CD4-positive, alpha-beta T cell treated with Interleukin-12 subunit alpha and Interleukin-12 subunit beta, for 1 hour (primary cell): ENCODE data around the gene SOBP.
"Not testable (repeated sequence)": the region's sequence is repeated elsewhere in the genome, so short reads cannot be mapped to it uniquely, and the experiment has no call there.

Experiments
- DNase-seq: peaks from one replicate; pipeline ENCODE4 v3.0.0-alpha.2; 2020

Gene SOBP, protein sequence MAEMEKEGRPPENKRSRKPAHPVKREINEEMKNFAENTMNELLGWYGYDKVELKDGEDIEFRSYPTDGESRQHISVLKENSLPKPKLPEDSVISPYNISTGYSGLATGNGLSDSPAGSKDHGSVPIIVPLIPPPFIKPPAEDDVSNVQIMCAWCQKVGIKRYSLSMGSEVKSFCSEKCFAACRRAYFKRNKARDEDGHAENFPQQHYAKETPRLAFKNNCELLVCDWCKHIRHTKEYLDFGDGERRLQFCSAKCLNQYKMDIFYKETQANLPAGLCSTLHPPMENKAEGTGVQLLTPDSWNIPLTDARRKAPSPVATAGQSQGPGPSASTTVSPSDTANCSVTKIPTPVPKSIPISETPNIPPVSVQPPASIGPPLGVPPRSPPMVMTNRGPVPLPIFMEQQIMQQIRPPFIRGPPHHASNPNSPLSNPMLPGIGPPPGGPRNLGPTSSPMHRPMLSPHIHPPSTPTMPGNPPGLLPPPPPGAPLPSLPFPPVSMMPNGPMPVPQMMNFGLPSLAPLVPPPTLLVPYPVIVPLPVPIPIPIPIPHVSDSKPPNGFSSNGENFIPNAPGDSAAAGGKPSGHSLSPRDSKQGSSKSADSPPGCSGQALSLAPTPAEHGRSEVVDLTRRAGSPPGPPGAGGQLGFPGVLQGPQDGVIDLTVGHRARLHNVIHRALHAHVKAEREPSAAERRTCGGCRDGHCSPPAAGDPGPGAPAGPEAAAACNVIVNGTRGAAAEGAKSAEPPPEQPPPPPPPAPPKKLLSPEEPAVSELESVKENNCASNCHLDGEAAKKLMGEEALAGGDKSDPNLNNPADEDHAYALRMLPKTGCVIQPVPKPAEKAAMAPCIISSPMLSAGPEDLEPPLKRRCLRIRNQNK

DNA sequence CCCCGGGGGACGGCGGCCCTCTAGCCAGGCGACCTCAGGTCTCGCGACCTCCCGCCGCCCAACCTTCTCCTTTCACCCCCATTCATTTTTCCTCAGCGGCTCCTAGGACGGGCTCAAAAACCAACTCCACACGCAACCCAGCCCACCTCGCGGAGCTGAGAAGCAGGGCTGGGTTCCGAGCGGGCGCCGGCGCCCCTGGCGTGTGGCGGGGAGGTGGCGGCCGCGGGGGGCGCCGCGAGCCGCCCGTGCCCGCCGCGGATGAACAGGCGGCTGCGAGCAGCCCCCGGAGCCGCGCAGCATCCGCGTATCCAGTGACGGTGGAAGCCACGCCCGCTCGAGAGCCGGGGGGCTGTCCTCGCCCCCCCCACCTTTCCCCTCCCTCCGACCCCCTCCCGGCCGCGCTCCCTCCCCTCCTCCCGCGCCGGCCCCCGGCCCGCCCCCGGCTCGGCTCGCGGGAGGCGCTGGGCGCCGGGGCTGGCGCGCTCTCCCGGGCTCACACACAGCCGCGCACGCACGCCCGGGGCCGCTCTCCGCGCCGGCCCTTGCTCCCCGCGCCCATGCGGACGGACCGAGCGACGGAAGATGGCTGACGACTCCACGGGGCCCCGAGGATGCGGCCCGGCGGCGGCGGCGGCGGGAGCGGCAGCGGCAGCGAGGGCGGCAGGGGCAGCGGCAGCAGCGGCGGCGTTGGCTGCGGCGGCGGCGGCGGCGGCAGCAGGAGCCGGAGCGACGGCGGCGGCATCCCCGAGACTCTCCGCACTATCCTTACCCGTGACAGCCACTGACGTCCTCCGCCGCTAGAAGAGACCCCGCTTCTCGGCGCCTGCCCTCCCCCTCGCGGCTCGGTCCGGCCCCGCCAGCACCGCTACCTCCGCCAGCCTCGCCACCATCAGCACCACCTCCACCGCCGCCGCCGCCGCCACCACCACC, at the start of gene SOBP:
SOBP (plus strand) TSS at position 482 of the 930 bp plus-strand sequence. CDS start 500 bp downstream, outside the sequence.
- DNase-seq: peak; percentile 41

DNA sequence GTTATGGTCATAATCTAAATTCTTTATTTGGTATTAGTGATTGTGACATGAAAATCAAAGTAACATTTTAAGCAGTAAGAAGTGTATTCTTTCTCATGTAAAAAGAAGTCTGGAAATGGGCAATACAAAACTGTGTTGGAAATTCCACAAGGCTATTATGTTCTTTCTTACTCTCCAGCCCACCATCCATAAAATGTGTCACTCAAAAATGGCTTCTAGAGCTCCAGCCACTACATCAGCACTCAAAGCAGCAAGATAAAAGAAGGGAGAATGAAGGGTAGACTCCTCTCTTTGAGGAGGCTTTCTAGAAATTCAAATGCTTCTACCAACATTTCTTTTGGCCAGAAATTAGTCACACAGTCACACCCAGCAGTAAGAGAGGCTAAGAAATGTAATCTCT, 49.0 kb upstream of the SOBP start:
- no peak for DNase-seq

DNA sequence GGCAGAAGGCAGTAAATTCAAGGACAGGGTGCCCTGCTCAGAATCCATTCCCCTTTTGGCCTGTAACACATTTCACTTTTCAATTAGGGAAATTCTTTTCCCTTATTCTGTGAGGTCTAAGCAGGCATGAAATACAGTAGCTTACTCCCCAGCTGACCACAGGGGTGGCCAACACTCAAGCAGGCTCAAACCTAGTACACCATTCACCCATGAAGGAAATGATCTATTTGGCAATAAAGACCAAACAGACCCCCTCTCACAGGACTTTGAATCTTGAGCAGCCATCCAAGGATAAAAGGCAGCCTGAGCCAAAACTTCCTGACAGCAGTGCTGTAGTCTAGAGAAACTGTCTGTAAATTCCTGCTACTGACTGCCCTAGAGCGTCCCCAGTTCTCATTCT, 48.2 kb upstream of the SOBP start:
- no peak for DNase-seq

DNA sequence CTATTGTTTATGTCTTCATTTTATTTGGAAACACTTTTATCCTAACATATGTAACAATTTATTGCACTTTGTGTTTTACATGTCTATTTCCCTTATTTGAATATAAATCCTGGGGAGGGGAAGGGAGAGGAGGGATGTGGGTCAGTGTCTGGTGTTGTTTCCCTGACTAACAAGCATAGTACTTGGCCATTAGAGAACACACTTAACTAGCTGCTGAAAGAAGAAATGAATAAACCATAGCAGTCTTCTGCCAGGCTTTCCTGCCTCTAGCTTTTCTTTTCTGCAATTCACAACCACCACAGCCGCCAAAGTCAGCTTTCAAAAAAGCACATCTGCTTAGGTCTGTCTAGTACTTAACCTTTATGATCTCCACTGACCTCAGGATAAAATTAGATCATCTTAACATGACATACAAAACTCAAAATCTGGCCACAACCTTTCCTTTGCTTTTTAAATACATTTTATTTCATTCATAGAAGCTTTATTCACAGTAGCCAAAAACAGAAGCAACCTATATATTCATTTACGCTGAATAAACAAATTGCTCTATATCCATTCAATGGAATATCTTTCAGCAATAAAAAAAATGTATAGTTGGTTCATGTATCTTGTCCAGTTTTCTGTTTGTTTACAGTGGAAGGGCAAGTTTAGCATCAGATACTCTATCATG, 46.8 kb upstream of the SOBP start:
- DNase-seq: no peak

DNA sequence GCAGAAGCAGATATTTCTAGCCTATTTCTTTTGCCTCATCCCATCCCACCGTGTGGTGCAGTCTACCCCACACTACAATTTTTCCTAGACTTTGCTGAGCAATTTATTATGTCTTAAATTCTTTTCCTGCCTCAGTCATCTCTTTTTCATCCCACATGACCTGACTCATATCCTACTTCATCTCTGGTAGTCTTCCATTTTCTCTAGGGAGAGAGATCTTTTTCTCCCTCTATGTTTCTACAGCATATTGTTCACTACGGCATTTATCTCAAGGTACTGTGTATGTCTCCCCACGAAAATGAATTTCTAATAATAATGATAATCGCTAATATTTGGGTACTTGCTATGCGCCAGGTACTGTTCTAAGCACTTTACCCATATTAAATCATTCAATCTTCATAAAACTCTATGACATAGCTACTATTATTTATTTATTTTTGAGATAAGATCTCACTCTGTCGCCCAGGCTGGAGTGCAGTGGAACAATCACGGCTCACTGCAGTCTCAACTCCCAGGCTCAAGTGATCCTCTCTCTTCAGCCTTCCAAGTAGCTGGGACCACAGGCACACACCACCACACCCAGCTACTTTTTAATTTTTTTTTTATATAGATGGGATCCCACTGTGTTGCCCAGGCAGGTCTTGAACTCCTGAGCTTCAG, 46.2 kb upstream of the SOBP start:
- DNase-seq: no peak

DNA sequence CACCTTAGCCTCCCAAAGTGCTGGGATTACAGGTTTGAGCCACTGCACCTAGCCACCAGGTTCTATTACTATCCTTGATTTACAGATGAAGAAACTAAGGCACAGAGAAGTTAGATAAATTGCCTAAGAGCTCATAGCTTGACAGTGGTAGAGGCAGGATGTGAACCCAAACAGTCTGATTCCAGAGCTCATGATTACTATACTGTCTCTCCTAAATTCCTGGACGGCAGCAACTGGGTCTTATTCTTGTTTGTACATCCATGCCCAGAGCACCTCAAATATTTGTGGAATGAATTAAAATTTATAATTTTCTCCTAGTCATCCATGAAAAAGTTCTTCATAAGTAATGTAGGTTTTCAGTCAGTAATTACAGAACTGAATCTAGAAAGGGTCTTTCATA, 45.6 kb upstream of the SOBP start:
- DNase-seq: no peak

DNA sequence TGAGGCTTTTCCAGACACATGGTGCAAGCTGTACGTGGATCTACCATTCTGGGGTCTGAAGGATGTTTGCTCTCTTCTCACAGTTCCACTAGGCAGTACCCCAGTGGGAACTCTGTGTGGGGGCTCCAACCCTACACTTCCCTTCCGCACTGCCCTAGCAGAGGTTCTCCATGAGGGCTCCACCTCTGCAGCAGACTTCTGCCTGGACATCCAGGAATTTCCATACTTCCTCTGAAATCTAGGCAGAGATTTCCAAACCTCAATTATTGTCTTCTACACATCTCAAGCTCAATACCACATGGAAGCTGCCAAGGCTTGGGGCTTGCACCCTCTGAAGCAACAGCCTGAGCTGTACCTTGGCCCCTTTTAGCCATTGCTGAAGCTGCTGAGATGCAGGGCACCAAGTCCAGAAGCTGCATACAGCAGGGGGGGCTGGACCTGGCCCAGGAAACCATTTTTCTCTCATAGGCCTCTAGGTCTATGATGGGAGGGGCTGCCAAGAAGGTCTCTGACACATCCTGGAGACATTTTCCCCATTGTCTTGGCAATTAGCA, 42.2 kb upstream of the SOBP start:
- DNase-seq: no peak

DNA sequence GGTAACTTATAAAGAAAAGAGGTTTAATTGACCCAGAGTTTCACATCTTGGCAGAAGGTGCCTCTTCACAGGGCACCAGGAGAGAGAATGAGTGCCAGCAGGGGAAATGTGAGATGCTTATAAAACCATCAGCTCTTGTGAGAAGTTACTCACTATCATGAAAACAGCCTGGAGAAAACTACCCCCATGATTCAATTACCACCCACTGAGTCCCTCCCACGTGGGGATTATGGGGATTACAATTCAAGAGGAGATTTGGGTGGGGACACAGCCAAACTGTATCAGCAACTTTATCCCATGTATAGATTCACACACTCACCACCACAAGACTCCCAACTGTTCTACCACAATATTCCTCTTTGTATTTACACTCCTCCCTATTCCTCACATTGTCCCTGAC, 41.1 kb upstream of the SOBP start:
- no peak for DNase-seq

DNA sequence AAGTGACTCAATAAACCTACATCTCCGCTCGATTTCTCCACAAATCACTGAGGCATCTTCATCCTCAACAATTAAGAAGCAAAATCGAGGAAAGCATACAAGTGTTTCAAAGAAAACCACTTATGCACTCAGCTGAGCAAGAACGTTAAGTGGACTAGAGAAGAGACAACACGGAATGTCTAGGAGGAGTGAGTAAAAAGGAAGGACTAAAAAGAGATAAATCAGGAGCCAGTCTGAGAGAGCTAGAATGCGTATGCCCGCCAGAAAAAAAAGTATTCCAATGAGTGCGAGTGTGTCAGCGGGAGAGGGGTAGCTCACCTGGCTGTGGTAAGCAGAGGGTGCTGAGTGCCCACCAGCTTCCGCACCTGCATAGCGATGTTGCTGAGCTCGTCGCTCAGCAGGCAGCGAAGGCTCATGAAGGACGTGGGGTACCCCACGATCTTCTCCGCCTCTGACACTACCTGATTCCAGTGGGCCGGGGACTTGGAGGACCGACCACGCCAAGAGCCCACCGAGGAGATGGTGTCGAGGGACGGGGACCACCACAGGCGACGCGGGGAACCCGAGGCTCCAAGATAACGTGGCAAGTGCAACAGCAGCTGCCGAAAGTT, 31.1 kb upstream of the SOBP start:
- peak; percentile 23 for DNase-seq

DNA sequence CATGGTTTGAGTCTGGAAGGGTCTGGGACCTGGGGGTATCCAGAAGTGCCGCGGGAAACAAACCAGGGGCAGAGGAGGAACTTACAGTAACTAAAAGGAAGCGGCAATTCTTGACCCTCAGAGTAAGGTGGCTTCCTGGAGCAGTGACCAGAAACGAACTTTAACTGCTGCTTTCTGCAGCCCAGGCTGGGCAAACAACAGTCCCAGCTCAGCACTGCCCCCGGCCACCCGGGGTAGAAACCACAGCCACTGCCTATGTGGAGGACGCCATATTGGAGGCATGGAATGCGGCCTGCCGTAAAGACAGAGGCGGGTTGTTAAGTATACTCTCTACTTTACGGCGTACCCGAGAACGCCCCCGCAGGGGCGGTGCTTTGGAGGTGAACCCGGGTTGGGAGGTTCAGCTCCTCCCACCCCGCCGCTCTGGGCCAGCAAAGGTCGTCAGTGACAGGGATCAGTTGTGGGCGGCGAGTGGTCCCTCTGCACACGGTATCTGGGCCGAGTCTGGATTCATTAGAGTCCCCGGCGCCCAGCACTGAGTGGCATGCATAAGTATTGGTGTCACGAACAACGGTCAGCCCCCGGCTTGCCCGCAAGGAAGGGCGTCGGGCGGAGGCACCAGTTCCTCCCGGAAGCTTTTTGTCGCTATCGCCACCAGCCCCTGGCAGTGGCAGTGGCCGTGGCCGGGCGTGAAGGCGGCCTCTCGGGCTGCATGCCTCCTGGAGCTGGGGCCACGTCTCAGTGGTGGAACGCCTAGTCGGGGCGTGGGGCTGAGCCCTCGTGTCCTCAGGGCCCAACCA, 30.4 kb upstream of the SOBP start, which contains the start of gene PDSS2:
PDSS2 (minus strand) TSS at position 282 of the 800 bp plus-strand sequence; CDS start at position 3, 279 bp downstream.
- DNase-seq: peak; percentile 96

DNA sequence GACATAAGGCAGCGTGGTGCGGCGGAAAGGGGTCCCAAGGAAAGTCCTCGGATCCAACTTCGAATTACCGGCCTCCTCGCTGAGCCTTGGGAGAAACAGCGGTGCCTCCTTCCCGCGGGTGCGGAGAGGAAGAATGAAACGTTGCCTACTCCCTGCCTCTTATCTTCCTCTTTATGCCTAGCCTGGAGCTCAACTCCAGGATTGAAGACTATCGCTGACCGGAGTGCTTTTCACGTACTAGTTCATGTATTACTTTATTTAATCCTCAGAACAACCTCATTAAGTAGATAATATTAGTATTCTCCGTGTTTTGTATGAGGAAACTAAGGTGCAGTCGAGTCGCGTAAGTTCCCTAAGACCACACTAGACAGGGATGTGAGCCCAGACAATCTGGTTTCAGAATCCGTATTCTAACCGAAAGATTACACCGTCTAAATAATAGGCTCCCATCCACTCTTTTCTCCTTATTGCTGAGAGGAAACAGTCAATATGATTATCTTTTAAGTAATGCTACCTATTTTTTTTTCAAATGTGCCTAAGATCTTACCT, 29.8 kb upstream of the SOBP start:
- no peak for DNase-seq

DNA sequence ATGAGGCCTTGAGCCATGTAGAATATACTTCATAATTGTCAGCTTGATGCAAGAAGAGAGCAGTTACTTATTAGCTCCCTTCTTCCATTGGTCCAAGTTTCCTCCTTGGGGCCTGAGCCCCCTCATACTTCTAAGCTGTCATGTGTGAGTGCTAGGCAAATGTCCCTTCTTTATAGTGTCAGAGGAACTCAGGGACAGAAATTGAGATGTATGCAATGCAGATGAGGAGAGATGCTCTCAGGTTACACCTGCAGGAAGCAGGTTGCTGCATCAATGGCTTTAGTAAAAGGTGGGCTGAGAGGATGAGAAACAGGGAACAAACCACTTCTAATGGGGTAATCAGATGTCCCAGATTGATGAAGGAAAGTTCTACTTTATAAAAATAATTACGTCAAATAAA, 23.9 kb upstream of the SOBP start:
- no peak for DNase-seq

DNA sequence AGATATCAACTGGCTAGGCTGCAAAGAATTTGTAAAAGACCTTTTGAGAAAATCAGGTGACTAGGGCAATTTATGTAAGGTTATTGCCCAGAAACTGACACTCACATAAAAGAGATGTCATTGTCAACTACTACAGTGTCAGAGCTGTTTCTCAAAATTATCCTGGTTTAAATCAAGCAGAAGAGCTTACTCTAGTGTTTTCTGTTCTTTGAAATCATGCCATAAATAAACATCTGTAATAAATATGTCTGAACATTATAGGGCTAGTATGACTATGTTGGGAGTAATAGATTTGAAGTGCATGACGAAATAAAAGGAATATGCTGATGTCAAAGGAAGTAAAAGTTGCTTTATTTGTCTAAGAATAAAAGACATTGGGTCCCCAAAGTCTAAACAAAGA, 19.6 kb upstream of the SOBP start:
- DNase-seq: no peak

DNA sequence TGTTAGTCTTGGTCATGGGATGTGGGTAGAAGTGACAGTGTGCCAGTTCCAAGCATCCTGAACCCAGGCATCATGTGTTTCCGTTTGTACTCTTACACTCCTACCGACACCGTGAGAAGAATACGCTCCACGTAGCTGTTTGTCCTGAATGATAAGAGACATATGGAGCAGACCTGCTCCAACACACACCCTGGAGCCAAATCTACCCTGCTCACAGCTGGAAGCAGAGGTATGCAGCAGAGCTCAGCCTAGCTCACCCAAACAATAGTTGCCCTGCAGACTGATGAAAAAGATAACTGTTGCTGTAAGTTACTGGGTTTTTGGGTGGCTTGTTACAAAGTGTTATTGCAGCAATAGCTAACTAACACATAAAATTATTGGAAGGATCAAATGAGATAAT, 16.3 kb upstream of the SOBP start:
- DNase-seq: no peak

DNA sequence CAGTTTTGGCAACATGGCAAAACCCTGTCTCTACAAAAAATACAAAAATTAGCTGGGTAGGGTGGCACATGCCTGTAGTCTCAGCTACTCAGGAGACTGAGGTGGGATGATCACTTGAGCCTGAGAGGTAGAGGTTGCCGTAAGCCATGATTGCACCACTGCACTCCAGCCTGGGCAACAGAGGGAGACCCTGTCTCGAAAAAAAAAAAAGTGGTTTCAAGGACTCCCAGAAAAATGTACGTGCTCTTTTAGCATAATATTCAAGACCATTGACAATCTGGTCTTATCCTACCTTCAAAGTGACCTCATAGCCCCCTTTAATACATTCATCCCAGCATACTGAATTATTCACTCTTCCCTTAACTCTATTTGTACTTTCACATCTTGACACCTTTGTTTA, 14.6 kb upstream of the SOBP start:
- not testable (repeated sequence) for DNase-seq

DNA sequence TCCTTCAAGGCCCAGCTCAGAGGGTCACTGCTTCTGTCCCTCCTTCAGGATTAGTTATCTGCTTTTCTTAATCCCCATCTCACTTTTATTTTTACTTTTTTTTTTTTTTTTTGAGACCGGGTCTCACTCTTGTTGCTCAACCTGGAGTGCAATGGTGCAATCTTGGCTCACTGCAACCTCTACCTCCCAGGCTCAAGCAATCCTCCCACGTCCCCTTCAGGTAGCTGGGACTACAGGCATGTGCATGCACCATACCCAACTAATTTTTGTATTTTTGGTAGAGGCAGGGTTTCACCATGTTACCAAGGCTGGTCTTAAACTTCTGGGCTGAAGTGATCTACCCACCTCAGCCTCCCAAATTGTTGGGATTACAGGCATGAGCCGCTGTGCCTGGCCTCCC, 14.1 kb upstream of the SOBP start:
- not testable (repeated sequence) for DNase-seq

DNA sequence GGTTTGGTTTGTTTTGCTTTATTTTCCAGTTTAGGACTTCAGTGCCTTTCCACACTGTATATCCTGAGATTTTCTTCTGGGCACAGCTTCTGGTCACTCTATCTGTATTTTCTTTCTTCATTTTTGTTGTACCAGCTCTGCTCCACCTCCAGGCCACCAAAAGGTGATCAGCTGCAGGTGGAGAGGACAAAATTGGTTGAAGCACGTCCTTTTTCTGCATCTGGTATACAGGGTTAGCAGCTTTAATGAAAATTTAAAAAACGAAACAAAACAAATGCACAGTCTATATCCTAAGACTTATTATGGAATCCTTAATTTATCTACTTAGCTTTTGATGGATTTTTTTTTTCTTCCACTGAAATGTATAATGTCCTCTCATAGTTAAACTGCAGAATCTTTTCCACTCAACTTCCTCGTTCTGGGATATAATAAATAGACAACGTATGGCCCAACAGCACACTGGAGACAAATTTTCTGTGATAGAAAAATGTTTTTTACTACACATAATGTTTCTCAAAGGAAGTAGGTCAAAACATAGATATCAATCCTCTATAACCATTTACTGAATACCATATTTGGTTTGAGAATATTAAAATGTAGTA, 10.7 kb upstream of the SOBP start:
- DNase-seq: no peak

DNA sequence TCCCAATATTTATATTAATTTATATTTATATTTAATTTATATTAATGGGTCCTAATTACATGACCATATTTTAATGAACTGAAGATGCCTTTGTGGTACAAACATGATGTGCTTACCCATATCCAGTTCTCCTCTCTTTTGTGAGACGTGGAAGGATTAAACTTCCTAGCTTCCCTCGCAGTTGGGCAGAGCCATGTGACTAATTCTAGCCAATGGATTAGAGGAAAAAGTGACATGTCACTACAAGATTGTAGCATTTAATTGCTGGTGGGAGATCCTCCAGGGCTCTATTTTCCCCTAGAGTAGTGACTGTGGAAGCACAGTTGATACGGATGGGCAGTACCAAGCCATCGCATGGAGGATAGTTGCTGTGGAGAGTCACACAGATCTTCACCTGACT, 4.8 kb upstream of the SOBP start:
- no peak for DNase-seq

DNA sequence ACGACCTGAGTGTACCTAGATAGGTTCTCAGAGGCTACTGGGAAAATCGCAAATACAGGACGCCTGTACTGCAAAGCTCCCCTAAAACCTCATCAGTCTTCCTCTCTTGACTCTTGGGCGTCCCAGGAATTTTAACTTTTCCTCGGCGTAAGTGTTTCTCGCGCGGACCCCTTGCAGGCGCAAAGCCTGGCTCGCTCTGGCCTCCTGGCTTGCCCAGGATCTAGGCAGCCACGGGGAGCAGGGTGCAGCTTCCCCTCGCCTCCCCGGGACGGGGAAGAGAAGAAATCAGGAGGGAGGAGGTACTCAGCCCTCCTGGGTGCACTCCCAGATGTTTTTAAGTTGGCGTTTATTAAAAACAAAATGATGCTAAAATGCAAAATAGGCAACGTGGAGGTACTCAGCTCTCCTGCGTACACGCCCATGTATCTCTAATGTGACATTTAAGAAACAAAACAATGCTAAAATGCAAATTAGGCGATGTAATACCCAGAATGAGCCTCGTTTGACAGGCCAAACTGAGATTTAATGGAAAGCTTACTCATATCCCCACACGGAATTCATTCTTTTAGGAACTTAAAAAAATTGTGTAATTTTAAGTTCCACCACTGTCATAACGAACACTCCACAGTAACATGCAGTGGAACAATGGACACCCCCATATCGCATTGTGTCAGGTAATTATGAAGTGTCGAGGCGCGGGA, 1.6 kb upstream of the SOBP start:
- DNase-seq: no peak
